Epithelial cell of esophagus (primary cell): Measurements from ENCODE around the gene PCDHA8.
"Not testable (repeated sequence)": the region's sequence is repeated elsewhere in the genome, so short reads cannot be mapped to it uniquely, and the experiment has no call there.

ENCODE experiments used
- DNase-seq: peaks from one replicate; pipeline ENCODE4 v3.0.0; 2010; ENCODE audit warnings: low read depth
- H3K4me3 ChIP-seq: 2 replicates; pipeline ENCODE4 v1.5.1; 2011; ENCODE audit warnings: mild to moderate bottlenecking, low read length, control low read depth
- CTCF ChIP-seq: IDR thresholded peaks from 2 replicates; pipeline ENCODE4 v1.5.1; 2011; ENCODE audit warnings: low read depth, mild to moderate bottlenecking, low read length, control low read depth, inconsistent platforms; ENCODE audit not compliant: insufficient read depth; ENCODE audit errors: missing control alignments

Gene PCDHA8

GRCh38 chr5:140822281-140822629 lies 18.7 kb upstream of the PCDHA8 start:
- no peak for DNase-seq
- TF ChIP-seq CTCF, result no peak
- H3K4me3 ChIP-seq, result no peak overlapping the region

GRCh38 chr5:140822969-140823368 lies 18.0 kb upstream of the PCDHA8 start:
- not testable (repeated sequence) for DNase-seq, H3K4me3 ChIP-seq

GRCh38 chr5:140823475-140823874 lies 17.5 kb upstream of the PCDHA8 start:
- no peak for DNase-seq
- TF ChIP-seq CTCF, result no peak
- no peak overlapping the region for H3K4me3 ChIP-seq

GRCh38 chr5:140827704-140828361 lies 13.2 kb upstream of the PCDHA8 start, which contains the start of gene PCDHA6:
PCDHA6 (plus strand) TSS chr5:140827960; CDS start chr5:140828092, 132 bp downstream.
- H3K4me3 ChIP-seq, result no peak within 1 kb of the TSS
- TF ChIP-seq CTCF, result peak; percentile 22
- DNase-seq, result no peak

- no peak overlapping the region for H3K4me3 ChIP-seq
- TF ChIP-seq CTCF, result no peak
- no peak for DNase-seq
These were observed 12.6 kb upstream of the PCDHA8 start for GRCh38 chr5:140828362-140828737.

GRCh38 chr5:140829511-140830501 lies 11.2 kb upstream of the PCDHA8 start:
- H3K4me3 ChIP-seq, DNase-seq: not testable (repeated sequence)

GRCh38 chr5:140833993-140834392 lies 7.0 kb upstream of the PCDHA8 start, which contains the start of gene PCDHA7:
PCDHA7 (plus strand) TSS chr5:140834269; CDS start chr5:140834384, 115 bp downstream.
- H3K4me3 ChIP-seq, result no peak within 1 kb of the TSS
- DNase-seq, result peak; percentile 13
- TF ChIP-seq CTCF, result no peak

- H3K4me3 ChIP-seq, DNase-seq: not testable (repeated sequence)
These were observed 6.5 kb upstream of the PCDHA8 start for GRCh38 chr5:140834439-140835008.
